Erythroblast (primary cell): ENCODE data around the gene SLC7A5.

Experiments
- GATA1 ChIP-seq: IDR thresholded peaks from 2 replicates; pipeline ENCODE4 v1.6.1; 2011; ENCODE audit warnings: low read depth, mild to moderate bottlenecking, control low read depth, low read length, moderate library complexity
- POLR2A ChIP-seq: IDR thresholded peaks from 2 replicates; pipeline ENCODE4 v1.6.1; 2011; ENCODE audit warnings: mild to moderate bottlenecking, low read length

GRCh38 chr16:87819983-87820382 is 49.3 kb downstream of the SLC7A5 start:
- no peak for TF ChIP-seq POLR2A
- TF ChIP-seq GATA1, result no peak
